Activated naive CD4-positive, alpha-beta T cell treated with anti-CD3 and anti-CD28 coated beads, Interleukin-2, amount 50 U/mL, for 72 hours (primary cell): ENCODE measurements around the gene ACOXL. TPM values are rescaled to one million over a fixed set of nuclear protein-coding genes. Genes with fewer than 3 reads are reported as not detected.

Experiments
- ATAC-seq, 2 donors: fragments of 150-1000 bp; cut with Tn5 transposase; 2 replicates each; pipeline ENCODE4 v1.10.0; 2021; ENCODE audit warnings: mild to moderate bottlenecking in 2 of 2, moderate library complexity in 2 of 2
- DNase-seq, 2 donors: peaks; one replicate each; pipeline ENCODE4 v3.0.0; 2021 to 2022; ENCODE audit warnings: low spot score in 2 of 2
- H3K27ac Mint-ChIP-seq, 2 donors: one replicate each; pipeline ENCODE4 v1.8.0; 2022; ENCODE audit warnings: mild to moderate bottlenecking in 2 of 2, mixed read lengths in 2 of 2
- H3K36me3 Mint-ChIP-seq, 2 donors: one replicate each; pipeline ENCODE4 v1.8.0; 2022; ENCODE audit warnings: mixed read lengths in 2 of 2
- H3K9me3 Mint-ChIP-seq, 2 donors: one replicate each; pipeline ENCODE4 v1.8.0; 2022; ENCODE audit warnings: mixed read lengths in 2 of 2
- total RNA-seq, 2 donors: library from RNA; stranded (reverse); gene quantifications; one replicate each; pipeline ENCODE4 v1.2.3, GENCODE V29; 2022

Gene ACOXL
- total RNA-seq, 2 donors from 2014 or later = 0.16 TPM; not detected in 1

DNA sequence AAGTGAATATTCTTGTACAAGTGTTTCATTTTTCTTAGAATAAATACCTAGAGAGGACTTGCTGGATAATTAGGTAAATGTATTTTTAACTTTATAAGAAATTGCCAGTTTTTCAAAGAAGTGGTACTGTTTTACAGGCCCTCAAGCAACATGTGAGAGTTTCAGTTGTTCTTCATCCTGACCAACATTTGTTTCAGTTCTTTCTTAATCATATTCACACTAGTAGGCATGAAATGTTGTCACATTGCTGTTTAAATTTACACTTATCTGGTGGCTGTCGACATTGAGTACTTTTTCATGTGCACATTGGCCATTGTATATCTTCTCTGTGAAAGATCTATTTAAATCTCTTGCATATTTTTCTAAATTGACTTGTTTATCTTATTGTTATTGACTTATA is 178.1 kb downstream of the ACOXL start:
- DNase-seq (no peak), ATAC-seq (no peak)
- Mint-ChIP-seq H3K27ac (no peak overlapping the region), H3K36me3 (peaks cover 6 to 19% of the 10 kb centered on the region in 2 donors), H3K9me3 (peaks cover 7 to 24% of the 10 kb centered on the region in 2 donors)

- Mint-ChIP-seq H3K36me3 (no peaks in the 10 kb centered on the region), H3K27ac (no peak overlapping the region), H3K9me3 (peaks cover 5 to 7% of the 10 kb centered on the region in 2 donors)
- ATAC-seq (no peak), DNase-seq (no peak)
Observed at GRCh38 chr2:110919738-110920137, 187.4 kb downstream of the ACOXL start.

GRCh38 chr2:110925479-110925878 is 193.1 kb downstream of the ACOXL start:
- Mint-ChIP-seq H3K9me3 (peaks cover 15 to 23% of the 10 kb centered on the region in 2 donors), H3K27ac (no peak overlapping the region), H3K36me3 (peaks cover 6 to 8% of the 10 kb centered on the region in 2 donors)
- no peak for ATAC-seq
- no peak for DNase-seq

DNA sequence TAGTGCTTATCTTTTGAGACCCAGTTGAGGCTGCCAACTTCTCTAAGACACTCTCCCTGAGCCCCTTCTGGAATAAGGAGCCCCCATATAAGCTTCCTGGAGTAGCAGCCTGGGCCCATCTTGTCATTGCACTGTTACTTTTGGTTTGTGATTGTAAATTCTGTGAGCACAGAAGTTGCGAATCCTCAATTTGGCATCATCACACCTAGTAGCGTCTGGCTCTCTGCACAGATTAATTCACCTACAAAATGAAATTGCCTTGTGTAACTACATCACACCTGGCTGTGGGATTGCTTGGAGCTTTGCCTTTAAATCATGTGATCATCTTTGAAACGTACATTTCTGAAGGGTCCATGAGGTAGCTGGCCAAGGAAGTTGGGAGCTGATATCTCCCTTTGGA is 195.2 kb downstream of the ACOXL start:
- Mint-ChIP-seq H3K9me3 (peaks cover 20 to 28% of the 10 kb centered on the region in 2 donors), H3K27ac (no peak overlapping the region), H3K36me3 (peaks cover 11 to 16% of the 10 kb centered on the region in 2 donors)
- DNase-seq (no peak), ATAC-seq (no peak)

- Mint-ChIP-seq H3K9me3 (peaks cover 20 to 28% of the 10 kb centered on the region in 2 donors), H3K27ac (no peak overlapping the region), H3K36me3 (peaks cover 11 to 16% of the 10 kb centered on the region in 2 donors)
- no peak for DNase-seq
- no peak for ATAC-seq
Observed at GRCh38 chr2:110929528-110929927, 197.2 kb downstream of the ACOXL start.

GRCh38 chr2:110931648-110932047 is 199.3 kb downstream of the ACOXL start:
- Mint-ChIP-seq H3K27ac (no peak overlapping the region), H3K9me3 (peaks cover 20 to 28% of the 10 kb centered on the region in 2 donors), H3K36me3 (peaks cover 11 to 16% of the 10 kb centered on the region in 2 donors)
- ATAC-seq (no peak), DNase-seq (no peak)

GRCh38 chr2:110933420-110933819 is 201.0 kb downstream of the ACOXL start:
- H3K9me3 Mint-ChIP-seq = peaks cover 16 to 17% of the 10 kb centered on the region in 2 donors
- H3K27ac Mint-ChIP-seq = no peak overlapping the region
- ATAC-seq (no peak), DNase-seq (no peak)
- H3K36me3 Mint-ChIP-seq = peaks cover 11 to 16% of the 10 kb centered on the region in 2 donors

- peaks cover 5 to 8% of the 10 kb centered on the region in 2 donors for H3K36me3 Mint-ChIP-seq
- no peak for DNase-seq
- H3K27ac Mint-ChIP-seq = no peak overlapping the region
- H3K9me3 Mint-ChIP-seq = peaks cover 9 to 10% of the 10 kb centered on the region in 2 donors
- ATAC-seq = no peak
Observed at GRCh38 chr2:110934948-110935347, 202.6 kb downstream of the ACOXL start.

- Mint-ChIP-seq H3K9me3 (no peaks in the 10 kb centered on the region), H3K27ac (no peak overlapping the region), H3K36me3 (no peaks in the 10 kb centered on the region)
- DNase-seq (no peak), ATAC-seq (no peak)
Observed at GRCh38 chr2:110940376-110940910, 208.1 kb downstream of the ACOXL start.

GRCh38 chr2:110941226-110941625 is 208.9 kb downstream of the ACOXL start:
- Mint-ChIP-seq H3K36me3 (no peaks in the 10 kb centered on the region), H3K9me3 (no peaks in the 10 kb centered on the region), H3K27ac (no peak overlapping the region)
- ATAC-seq (no peak), DNase-seq (no peak)

- no peaks in the 10 kb centered on the region for H3K36me3 Mint-ChIP-seq
- ATAC-seq (no peak), DNase-seq (no peak)
- no peaks in the 10 kb centered on the region for H3K9me3 Mint-ChIP-seq
- no peak overlapping the region for H3K27ac Mint-ChIP-seq
Observed at GRCh38 chr2:110943070-110943634, 210.8 kb downstream of the ACOXL start.

GRCh38 chr2:110946902-110947301 is 214.5 kb downstream of the ACOXL start:
- no peaks in the 10 kb centered on the region for H3K9me3 Mint-ChIP-seq
- no peaks in the 10 kb centered on the region for H3K36me3 Mint-ChIP-seq
- no peak overlapping the region for H3K27ac Mint-ChIP-seq
- DNase-seq = no peak
- ATAC-seq = no peak

DNA sequence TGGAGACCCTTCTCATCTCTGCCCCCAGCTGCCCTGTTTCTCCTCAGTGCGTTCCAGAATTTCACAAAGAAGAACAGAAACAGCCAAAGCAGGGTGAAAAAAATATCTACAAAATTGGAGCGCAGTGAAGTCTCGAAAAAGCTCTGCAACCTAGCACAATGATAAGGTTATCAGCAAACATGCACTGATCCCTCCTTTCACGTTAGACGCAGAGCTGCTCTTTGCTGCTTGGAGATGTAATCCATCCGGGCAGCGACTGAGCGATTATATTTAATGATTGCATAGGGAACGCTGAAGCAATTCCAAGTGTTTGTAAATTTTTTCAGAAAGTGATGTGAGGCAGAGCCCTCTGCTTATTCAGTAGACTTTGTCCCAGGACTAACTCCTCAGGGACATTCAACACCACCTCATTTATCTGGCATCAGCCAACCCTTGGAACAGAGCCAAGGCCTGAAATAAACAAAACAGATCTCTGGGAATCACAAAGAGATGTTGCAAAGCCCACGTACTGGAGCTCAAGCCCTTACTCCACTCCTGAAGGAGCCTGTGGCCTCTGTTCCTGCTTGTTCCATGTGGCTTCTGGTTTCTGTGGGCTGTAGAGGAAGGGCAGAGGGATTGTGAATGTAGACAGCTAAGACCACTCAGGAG is 215.8 kb downstream of the ACOXL start:
- ATAC-seq (no peak), DNase-seq (no peak)
- Mint-ChIP-seq H3K36me3 (no peaks in the 10 kb centered on the region), H3K9me3 (no peaks in the 10 kb centered on the region), H3K27ac (no peak overlapping the region)

GRCh38 chr2:110950281-110950680 is 217.9 kb downstream of the ACOXL start:
- H3K9me3 Mint-ChIP-seq = no peaks in the 10 kb centered on the region
- H3K27ac Mint-ChIP-seq = no peak overlapping the region

DNA sequence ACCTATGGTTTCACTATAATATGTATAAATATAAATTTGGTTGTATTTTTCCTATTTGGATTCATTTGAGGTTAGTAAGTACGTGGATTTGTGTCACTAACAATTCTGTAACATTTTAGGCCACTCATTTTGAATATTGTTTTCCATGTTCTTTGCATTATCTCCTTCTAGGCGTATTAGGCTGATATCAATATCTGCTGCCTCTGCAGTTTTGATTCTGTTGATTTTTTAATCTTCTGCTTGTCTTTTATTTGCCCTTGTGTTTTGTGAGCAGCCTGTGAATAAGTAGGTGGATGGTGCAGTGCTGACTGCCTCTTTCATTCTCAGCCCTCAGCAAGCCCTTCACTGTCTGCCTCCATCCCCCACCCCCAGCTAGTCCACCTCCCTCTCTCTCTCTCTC is 222.7 kb downstream of the ACOXL start:
- Mint-ChIP-seq H3K9me3 (no peaks in the 10 kb centered on the region), H3K27ac (no peak overlapping the region), H3K36me3 (no peaks in the 10 kb centered on the region)
- ATAC-seq (no peak), DNase-seq (no peak)

More at GRCh38 chr2:110950281-110950680, 217.9 kb downstream of the ACOXL start:
- no peaks in the 10 kb centered on the region for H3K36me3 Mint-ChIP-seq
- ATAC-seq (no peak), DNase-seq (no peak)

DNA sequence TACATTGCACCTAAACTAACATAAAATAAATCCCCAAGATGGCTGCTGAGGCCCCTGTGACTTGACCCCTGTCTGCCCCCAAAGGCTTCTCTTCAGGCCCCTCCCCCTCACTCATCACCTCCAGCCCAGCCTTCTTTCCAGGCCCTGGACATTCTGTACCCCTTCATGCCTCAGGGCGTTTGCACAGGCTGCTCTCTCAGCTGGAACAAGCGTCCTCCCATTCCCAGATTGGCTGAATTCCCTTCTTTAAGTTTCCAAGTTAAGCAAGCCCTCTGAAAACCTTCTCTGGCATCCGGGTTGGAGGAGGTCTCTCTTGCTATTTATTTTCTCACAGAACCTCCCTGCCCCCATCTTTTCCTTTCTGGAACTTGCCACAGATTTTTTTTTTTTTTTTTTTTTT is 223.2 kb downstream of the ACOXL start:
- Mint-ChIP-seq H3K36me3 (no peaks in the 10 kb centered on the region), H3K9me3 (no peaks in the 10 kb centered on the region), H3K27ac (no peak overlapping the region)
- ATAC-seq (no peak), DNase-seq (no peak)

GRCh38 chr2:110957293-110957692 is 224.9 kb downstream of the ACOXL start:
- no peak for ATAC-seq
- Mint-ChIP-seq H3K27ac (no peak overlapping the region), H3K9me3 (peaks cover 0 to 4% of the 10 kb centered on the region in 2 donors), H3K36me3 (no peaks in the 10 kb centered on the region)
- DNase-seq = no peak
